PFSK-1 (cell line): Measurements from ENCODE around the gene SETDB1.

Source experiments
- FOXP2 ChIP-seq: optimal IDR thresholded peaks from 2 replicates; pipeline ENCODE3; 2011; ENCODE audit warnings: borderline replicate concordance, control low read depth, inconsistent platforms; ENCODE audit not compliant: insufficient read depth; ENCODE audit errors: extremely low read length, extremely low read depth
- POLR2AphosphoS5 ChIP-seq: IDR thresholded peaks from 2 replicates; pipeline ENCODE4 v1.6.1; 2012; ENCODE audit warnings: low read depth, mild to moderate bottlenecking, control low read depth, low read length, moderate library complexity
- SIN3A ChIP-seq: IDR thresholded peaks from 2 replicates; pipeline ENCODE4 v1.6.1; 2012; ENCODE audit warnings: mild to moderate bottlenecking, low read length, moderate library complexity, borderline replicate concordance; ENCODE audit not compliant: insufficient read depth
- TAF1 ChIP-seq: IDR thresholded peaks from 2 replicates; pipeline ENCODE4 v1.6.1; 2012; ENCODE audit warnings: low read length, control low read depth, borderline replicate concordance; ENCODE audit not compliant: insufficient read depth
- TF ChIP-seq, protein P1 (sequence below), 2 experiments: IDR thresholded peaks; 2 replicates each; pipeline versions ENCODE4 v1.6.1 to v1.8.0; 2011 to 2012; ENCODE audit warnings: low read depth in 2 of 2, low read length in 2 of 2, control low read depth in 1 of 2, inconsistent platforms in 1 of 2, mild to moderate bottlenecking in 1 of 2, moderate library complexity in 1 of 2; ENCODE audit not compliant: insufficient read depth in 1 of 2

DNA sequence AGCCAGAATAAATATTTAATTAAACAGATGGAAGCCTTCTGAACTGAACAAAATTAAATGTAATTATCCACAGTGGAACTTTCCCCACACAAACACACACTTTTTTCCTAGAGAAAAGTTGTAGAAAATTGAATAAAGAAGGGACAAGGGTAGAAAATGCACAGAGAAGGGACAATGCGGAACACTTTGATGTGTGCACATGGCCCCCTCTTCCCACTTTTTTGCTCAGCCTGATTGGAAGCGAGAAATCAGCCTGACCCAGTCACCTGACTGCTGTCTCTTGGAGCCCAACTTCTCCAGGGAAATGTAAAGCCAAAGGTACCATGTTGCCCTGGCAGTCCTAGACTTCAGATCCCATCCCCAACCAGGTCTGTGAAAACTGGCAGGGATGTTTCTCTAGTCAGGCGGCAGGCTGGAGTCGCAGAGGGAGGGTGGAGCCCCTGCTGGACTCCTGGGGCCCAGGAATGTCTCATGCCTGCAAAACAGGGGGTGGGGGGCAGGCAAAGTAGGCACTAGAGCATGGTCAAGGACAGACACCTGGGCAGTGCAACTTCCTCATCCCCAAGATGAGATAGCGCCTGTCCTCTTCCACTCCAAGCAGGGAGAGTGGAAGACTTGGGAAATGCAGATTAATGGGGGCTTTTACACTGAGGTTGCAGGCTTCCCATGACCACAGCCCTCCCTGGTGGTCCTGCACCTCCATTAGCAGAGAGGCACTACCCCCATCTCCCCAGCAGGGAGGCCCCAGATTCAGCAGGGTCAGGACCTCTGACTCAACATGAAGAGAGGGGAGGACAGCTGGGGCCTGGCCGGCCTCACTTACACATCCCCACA, 45.6 kb downstream of the SETDB1 start:
- TF ChIP-seq POLR2AphosphoS5 (no peak), SIN3A (no peak), TAF1 (no peak), FOXP2 (no peak)
- TF ChIP-seq, protein P1, sequence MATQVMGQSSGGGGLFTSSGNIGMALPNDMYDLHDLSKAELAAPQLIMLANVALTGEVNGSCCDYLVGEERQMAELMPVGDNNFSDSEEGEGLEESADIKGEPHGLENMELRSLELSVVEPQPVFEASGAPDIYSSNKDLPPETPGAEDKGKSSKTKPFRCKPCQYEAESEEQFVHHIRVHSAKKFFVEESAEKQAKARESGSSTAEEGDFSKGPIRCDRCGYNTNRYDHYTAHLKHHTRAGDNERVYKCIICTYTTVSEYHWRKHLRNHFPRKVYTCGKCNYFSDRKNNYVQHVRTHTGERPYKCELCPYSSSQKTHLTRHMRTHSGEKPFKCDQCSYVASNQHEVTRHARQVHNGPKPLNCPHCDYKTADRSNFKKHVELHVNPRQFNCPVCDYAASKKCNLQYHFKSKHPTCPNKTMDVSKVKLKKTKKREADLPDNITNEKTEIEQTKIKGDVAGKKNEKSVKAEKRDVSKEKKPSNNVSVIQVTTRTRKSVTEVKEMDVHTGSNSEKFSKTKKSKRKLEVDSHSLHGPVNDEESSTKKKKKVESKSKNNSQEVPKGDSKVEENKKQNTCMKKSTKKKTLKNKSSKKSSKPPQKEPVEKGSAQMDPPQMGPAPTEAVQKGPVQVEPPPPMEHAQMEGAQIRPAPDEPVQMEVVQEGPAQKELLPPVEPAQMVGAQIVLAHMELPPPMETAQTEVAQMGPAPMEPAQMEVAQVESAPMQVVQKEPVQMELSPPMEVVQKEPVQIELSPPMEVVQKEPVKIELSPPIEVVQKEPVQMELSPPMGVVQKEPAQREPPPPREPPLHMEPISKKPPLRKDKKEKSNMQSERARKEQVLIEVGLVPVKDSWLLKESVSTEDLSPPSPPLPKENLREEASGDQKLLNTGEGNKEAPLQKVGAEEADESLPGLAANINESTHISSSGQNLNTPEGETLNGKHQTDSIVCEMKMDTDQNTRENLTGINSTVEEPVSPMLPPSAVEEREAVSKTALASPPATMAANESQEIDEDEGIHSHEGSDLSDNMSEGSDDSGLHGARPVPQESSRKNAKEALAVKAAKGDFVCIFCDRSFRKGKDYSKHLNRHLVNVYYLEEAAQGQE (IDR thresholded peaks at IDR 0.05; ENCODE audit: insufficient read depth in 1 of 2, low read depth in 2 of 2, low read length in 2 of 2): no peak
